ENCODE results near the gene GALK1. TPM values are rescaled to one million over a fixed set of nuclear protein-coding genes. Genes with fewer than 3 reads are reported as not detected.

GALK1 gene
- total and polyA plus RNA-seq, 4 donors = 23.0 to 70.5 (median 44.0) TPM

- H3K27me3 ChIP-seq (ENCODE audit: control insufficient read depth in 3 of 3, insufficient read depth in 3 of 3, low read length in 2 of 3) = no peaks in the 10 kb centered on the region
- DNase-seq = no peak
- TF ChIP-seq CTCF (IDR thresholded peaks at IDR 0.05; ENCODE audit: control extremely low read depth, extremely low read depth) = no peak
- H3K27ac ChIP-seq (ENCODE audit: low read depth in 1 of 2, low read length in 1 of 2) = no peak overlapping the region
- peaks cover 0 to 21% (median 12%) of the 10 kb centered on the region in 4 donors for H3K36me3 ChIP-seq (ENCODE audit: control insufficient read depth in 4 of 4, insufficient read depth in 4 of 4, low read length in 4 of 4)
- H3K9ac ChIP-seq (ENCODE audit: insufficient read depth in 1 of 2, low read length in 2 of 2) = no peak overlapping the region
- no peaks in the 10 kb centered on the region for H3K9me3 ChIP-seq (ENCODE audit: control insufficient read depth in 4 of 4, insufficient read depth in 3 of 4, low read length in 3 of 4)
- H3K4me3 ChIP-seq = no peak overlapping the region
- peaks cover 0 to 8% (median 4%) of the 10 kb centered on the region in 5 donors for H3K4me1 ChIP-seq (ENCODE audit: control insufficient read depth in 5 of 5, insufficient read depth in 5 of 5, low read length in 5 of 5)
- WGBS, 2 donors = 79 to 86% methylated on average over 17 of the region's 17 CpGs
- no peak for ATAC-seq (ENCODE audit: insufficient read depth, low FRiP score)
These were observed 6.6 kb upstream of the GALK1 start for GRCh38 chr17:75771334-75772281.

- H3K4me1 ChIP-seq (ENCODE audit: control insufficient read depth in 5 of 5, insufficient read depth in 5 of 5, low read length in 5 of 5) = peaks cover 0 to 2% (median 1%) of the 10 kb centered on the region in 5 donors
- no peak for TF ChIP-seq CTCF (IDR thresholded peaks at IDR 0.05; ENCODE audit: control extremely low read depth, extremely low read depth)
- peaks cover 0 to 3% (median 0%) of the 10 kb centered on the region in 4 donors for H3K36me3 ChIP-seq (ENCODE audit: control insufficient read depth in 4 of 4, insufficient read depth in 4 of 4, low read length in 4 of 4)
- no peaks in the 10 kb centered on the region for H3K9me3 ChIP-seq (ENCODE audit: control insufficient read depth in 4 of 4, insufficient read depth in 3 of 4, low read length in 3 of 4)
- H3K4me3 ChIP-seq = no peak overlapping the region
- 67 to 85% methylated on average over 3 of the region's 3 CpGs for WGBS, 2 donors
- H3K27ac ChIP-seq (ENCODE audit: low read depth in 1 of 2, low read length in 1 of 2) = no peak overlapping the region
- ATAC-seq (ENCODE audit: insufficient read depth, low FRiP score) (no peak), DNase-seq (no peak)
- no peak overlapping the region for H3K9ac ChIP-seq (ENCODE audit: insufficient read depth in 1 of 2, low read length in 2 of 2)
- H3K27me3 ChIP-seq (ENCODE audit: control insufficient read depth in 3 of 3, insufficient read depth in 3 of 3, low read length in 2 of 3) = no peaks in the 10 kb centered on the region
These were observed 4.5 kb upstream of the GALK1 start for GRCh38 chr17:75769536-75769935.

GRCh38 chr17:75767881-75768280, 2.9 kb upstream of the GALK1 start:
- no peak overlapping the region for H3K27ac ChIP-seq (ENCODE audit: low read depth in 1 of 2, low read length in 1 of 2)
- no peaks in the 10 kb centered on the region for H3K9me3 ChIP-seq (ENCODE audit: control insufficient read depth in 4 of 4, insufficient read depth in 3 of 4, low read length in 3 of 4)
- no peak for DNase-seq
- H3K9ac ChIP-seq (ENCODE audit: insufficient read depth in 1 of 2, low read length in 2 of 2) = no peak overlapping the region
- no peak for TF ChIP-seq CTCF (IDR thresholded peaks at IDR 0.05; ENCODE audit: control extremely low read depth, extremely low read depth)
- no peak overlapping the region for H3K4me3 ChIP-seq
- no peaks in the 10 kb centered on the region for H3K27me3 ChIP-seq (ENCODE audit: control insufficient read depth in 3 of 3, insufficient read depth in 3 of 3, low read length in 2 of 3)
- peaks cover 0 to 1% (median 0%) of the 10 kb centered on the region in 4 donors for H3K36me3 ChIP-seq (ENCODE audit: control insufficient read depth in 4 of 4, insufficient read depth in 4 of 4, low read length in 4 of 4)
- H3K4me1 ChIP-seq (ENCODE audit: control insufficient read depth in 5 of 5, insufficient read depth in 5 of 5, low read length in 5 of 5) = peaks cover 0 to 12% (median 10%) of the 10 kb centered on the region in 5 donors
- WGBS, 2 donors = 91 to 95% methylated on average over 8 of the region's 8 CpGs
- ATAC-seq (ENCODE audit: insufficient read depth, low FRiP score) = no peak

Data from lung (tissue), 12 donors.